GM20431 (cell line): ENCODE data around the gene ITGB7.
"Not testable (repeated sequence)": the region's sequence is repeated elsewhere in the genome, so short reads cannot be mapped to it uniquely, and the experiment has no call there.

Experiments
- in situ Hi-C: fragments of 300-500 bp; cut with MseI, MboI; formaldehyde crosslinking; loops from one replicate; pipeline ENCODE4 v1.15.0; 2020; ENCODE audit warnings: low sequenced_read_pairs; ENCODE audit not compliant: unreplicated experiment

Gene ITGB7

GRCh38 chr12:53184828-53185227, 22.2 kb downstream of the ITGB7 start:
- in situ Hi-C loops: no loop called here

GRCh38 chr12:53182903-53183302, 24.1 kb downstream of the ITGB7 start:
- in situ Hi-C loops: no loop called here

- in situ Hi-C loops: no loop called here
Observed at GRCh38 chr12:53181935-53182334, 25.1 kb downstream of the ITGB7 start.

GRCh38 chr12:53180931-53181645, 26.0 kb downstream of the ITGB7 start:
- in situ Hi-C loops: no loop called here

- in situ Hi-C loops: no loop called here
Observed at GRCh38 chr12:53180220-53180930, 26.7 kb downstream of the ITGB7 start, which contains the start of the genes CSAD and ZNF740. Gene CSAD (minus strand): TSS chr12:53180925. CDS start chr12:53173470, 7,455 bp downstream. Gene ZNF740 (plus strand): TSS chr12:53180722. CDS start chr12:53181984, 1,262 bp downstream.

- in situ Hi-C loops: no loop called here
Observed at GRCh38 chr12:53179687-53180219, 27.3 kb downstream of the ITGB7 start.

- in situ Hi-C loops: not testable (repeated sequence)
Observed at GRCh38 chr12:53178803-53179202, 28.2 kb downstream of the ITGB7 start.

GRCh38 chr12:53177447-53177846, 29.6 kb downstream of the ITGB7 start:
- in situ Hi-C loops: not testable (repeated sequence)

GRCh38 chr12:53176750-53177149, 30.3 kb downstream of the ITGB7 start:
- in situ Hi-C loops: no loop called here

- in situ Hi-C loops: no loop called here
Observed at GRCh38 chr12:53174881-53175491, 32.1 kb downstream of the ITGB7 start.

GRCh38 chr12:53173085-53173715, 33.9 kb downstream of the ITGB7 start:
- in situ Hi-C loops: no loop called here

- in situ Hi-C loops: no loop called here
Observed at GRCh38 chr12:53172352-53172751, 34.7 kb downstream of the ITGB7 start.

GRCh38 chr12:53171725-53172329, 35.2 kb downstream of the ITGB7 start:
- in situ Hi-C loops: no loop called here

- in situ Hi-C loops: no loop called here
Observed at GRCh38 chr12:53170876-53171724, 36.0 kb downstream of the ITGB7 start.

- in situ Hi-C loops: no loop called here
Observed at GRCh38 chr12:53170215-53170614, 36.8 kb downstream of the ITGB7 start.

- in situ Hi-C loops: no loop called here
Observed at GRCh38 chr12:53169644-53170043, 37.4 kb downstream of the ITGB7 start.

GRCh38 chr12:53166837-53167236, 40.2 kb downstream of the ITGB7 start:
- in situ Hi-C loops: no loop called here

- in situ Hi-C loops: not testable (repeated sequence)
Observed at GRCh38 chr12:53163008-53163407, 44.0 kb downstream of the ITGB7 start.
